Muscle of back (tissue), 13 donors: ENCODE data around the gene SRSF12. TPM values are rescaled to one million over a fixed set of nuclear protein-coding genes. Genes with fewer than 3 reads are reported as not detected.

Experiments used
- DNase-seq, 3 donors: peaks; one replicate each; pipeline versions ENCODE4 v3.0.0 to v3.0.0-alpha.2; 2013
- long read RNA-seq, 9 donors: transcript quantifications; one replicate each; lab custom pipeline, GENCODE V29; 2026
- polyA plus RNA-seq, 10 donors: library from polyadenylated mRNA; unstranded; fragments of 120-200 nt; gene quantifications; one replicate each; pipeline ENCODE4 v1.2.1, GENCODE V29; 2013; ENCODE audit not compliant: insufficient read length in 10 of 10

Gene SRSF12
- polyA plus RNA-seq, result 1 to 10 TPM; 2.9 to 5.3 (median 3.7) TPM
- long read RNA-seq, donor 1, partial matches to known transcripts, result 12 of 12 reads
- long read RNA-seq, donor 1, other reads (novel, unspliced or antisense), result 0 of 12 reads
- long read RNA-seq, donor 2, result 0 reads
- long read RNA-seq, donor 3, result 0 reads
- long read RNA-seq, donor 4, partial matches to known transcripts, result 0 of 6 reads
- long read RNA-seq, donor 4, other reads (novel, unspliced or antisense), result 6 of 6 reads
- long read RNA-seq, donor 5, result 0 reads
- long read RNA-seq, donor 6, result 0 reads
- long read RNA-seq, donor 7, result 0 reads
- long read RNA-seq, donor 8, result 0 reads
- long read RNA-seq, donor 9, result 0 reads

DNA sequence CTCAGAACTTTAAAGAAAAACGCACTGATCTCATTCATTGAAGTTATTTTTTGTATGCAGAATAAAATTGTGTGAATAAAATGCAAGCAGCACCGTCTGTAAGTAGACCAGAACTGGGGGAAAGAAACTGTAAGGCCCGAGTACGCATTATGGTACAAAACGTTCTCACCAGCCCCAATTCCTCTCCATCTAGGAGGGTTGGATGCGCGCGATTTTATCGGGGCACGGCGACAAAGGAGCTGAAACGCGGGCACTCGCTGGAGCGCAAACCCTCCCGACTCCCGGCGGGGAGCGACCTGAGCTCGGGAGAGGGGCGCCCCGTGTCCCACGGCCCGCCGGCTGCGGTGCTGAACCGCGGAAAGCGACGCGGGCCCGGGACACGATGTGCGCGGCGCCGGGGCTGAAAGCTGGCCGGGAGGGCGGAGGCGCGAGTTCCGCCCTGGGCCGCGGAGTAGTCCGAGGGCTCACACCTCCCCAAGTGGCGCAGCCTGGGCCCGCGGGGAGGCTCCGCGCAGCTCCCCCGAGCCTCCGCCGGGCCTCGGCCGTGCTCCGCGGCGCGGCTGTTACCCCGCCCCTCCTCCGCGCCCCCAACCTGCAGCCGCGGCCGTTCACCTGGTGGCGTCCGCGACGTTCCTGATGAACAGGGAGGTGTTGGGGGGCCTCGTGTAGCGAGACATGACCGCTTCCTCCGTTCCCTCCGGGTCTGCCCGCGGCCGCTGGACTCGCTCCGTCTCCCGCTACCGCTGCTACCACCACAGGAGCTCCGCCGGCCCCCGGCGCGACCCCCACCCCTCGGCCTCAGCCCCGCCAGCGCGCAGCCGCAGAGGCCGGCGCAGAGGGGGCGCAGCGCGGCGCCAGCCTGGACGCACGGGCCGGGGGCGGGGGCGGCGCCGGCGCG, at the start of gene SRSF12:
Gene SRSF12, minus strand, starts transcription at position 861 of the 898 bp plus-strand sequence. Its CDS starts 184 bp downstream, at position 677.
- peak; percentile 18 to 81 (median 48) for DNase-seq

GRCh38 chr6:89162047-89162371, 44.1 kb upstream of the SRSF12 start:
- peak in 2 of 3 donors; percentile 44 to 49 for DNase-seq

- DNase-seq, result peak in 2 of 3 donors; percentile 28 to 51
Observed at GRCh38 chr6:89161326-89162046, 43.6 kb upstream of the SRSF12 start.

DNA sequence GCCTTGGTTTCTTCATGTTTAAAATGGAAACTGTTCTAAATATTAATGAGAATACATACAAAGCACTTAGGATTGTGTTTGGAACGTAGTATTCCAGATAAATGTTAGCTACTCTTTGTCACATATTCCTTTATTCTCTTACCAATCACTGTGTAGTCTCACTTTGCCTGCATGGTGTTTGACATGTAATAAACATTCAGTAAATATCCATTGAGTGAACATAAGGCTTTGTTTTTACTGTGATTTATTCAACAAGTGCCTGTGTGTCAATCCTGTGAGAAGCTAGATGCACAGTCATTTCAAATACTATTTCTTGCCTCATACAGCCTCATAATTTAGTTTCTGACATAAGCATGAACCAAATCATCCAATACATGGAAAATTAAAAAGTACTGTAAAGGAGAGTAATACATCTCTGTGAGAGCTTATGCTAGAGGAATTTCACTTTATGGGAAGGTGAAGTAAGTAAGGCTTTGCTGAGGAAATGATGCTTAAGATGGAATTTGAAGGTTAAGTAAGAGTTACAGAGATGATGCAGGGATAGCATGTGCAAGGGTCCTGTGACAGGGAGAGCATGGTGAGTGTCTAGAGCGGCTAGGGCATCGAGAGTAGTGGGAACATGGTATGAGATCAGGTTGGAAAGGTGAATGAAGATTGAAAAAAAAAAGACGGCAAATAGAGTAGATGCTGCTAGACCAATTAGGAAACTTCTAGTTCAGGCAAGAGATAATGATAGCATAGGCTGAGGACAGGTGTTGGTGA, 42.6 kb upstream of the SRSF12 start:
- no peak for DNase-seq

GRCh38 chr6:89154131-89154530, 36.3 kb upstream of the SRSF12 start:
- no peak for DNase-seq

DNA sequence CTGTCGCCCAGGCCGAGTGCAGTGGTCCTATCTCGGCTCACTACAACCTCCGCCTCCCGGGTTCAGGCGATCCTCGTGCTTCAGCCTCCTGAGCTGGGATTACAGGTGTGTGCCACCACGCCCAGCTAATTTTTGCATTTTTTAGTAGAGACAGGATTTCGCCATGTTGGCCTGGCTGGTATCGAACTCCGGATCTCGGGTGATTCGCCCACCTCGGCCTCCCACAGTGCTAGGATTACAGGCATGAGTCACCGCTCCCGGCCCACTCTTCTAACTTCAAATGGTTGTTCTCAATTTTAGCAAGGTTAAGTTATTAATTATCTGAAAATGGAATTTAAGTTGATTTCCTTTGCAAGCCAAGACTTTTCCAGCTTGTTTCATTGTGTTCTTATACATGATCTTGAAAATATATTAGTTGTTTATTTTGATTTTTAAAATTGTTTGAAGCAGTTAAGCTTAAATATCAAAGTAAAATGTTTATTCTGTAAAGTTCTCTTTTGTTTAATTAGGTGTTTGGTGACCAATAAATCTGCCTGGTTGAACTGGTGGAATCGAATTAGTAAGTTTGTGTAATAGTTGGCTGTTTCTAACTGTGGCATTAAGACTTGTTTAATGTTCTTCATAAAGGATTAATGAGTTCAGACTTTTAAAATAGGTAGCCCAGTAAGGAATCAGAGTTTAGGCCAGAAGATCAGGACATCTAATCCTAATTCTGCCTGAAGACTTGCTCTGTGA, 30.3 kb upstream of the SRSF12 start:
- DNase-seq, result no peak

- peak; percentile 49 to 80 (median 52) for DNase-seq
Observed at GRCh38 chr6:89146718-89147700, 29.1 kb upstream of the SRSF12 start.

DNA sequence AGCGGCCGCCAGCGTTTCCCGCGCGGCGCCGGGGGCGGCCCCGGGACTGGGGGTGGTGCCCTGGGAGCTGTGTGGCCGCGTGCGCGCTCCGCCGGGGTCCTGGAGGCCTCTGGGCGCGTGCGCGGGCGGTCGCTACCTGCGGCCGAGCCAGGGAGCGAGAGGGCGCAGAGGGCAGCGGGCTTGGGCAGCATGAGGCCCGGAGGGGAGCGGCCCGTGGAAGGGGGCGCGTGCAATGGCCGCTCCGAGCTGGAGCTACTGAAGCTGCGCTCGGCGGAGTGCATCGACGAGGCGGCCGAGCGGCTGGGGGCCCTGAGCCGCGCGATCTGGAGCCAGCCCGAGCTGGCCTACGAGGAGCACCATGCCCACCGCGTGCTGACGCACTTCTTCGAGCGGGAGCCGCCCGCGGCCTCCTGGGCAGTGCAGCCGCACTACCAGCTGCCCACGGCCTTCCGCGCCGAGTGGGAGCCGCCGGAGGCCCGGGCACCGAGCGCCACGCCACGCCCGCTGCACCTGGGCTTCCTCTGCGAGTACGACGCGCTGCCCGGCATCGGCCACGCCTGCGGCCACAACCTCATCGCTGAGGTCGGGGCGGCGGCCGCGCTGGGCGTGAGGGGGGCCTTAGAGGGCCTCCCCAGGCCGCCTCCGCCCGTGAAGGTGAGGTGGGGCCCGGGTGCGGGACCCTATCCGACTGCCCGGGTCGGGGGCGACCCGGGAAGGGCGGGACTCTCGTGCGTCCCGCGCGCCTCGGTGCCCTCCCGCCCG, 28.3 kb upstream of the SRSF12 start, which contains the start of gene PM20D2:
Gene PM20D2, plus strand, starts transcription at position 100 of the 762 bp plus-strand sequence. Its CDS starts 90 bp downstream, at position 190.
- DNase-seq, result peak; percentile 61 to 90 (median 72)

GRCh38 chr6:89145091-89145955, 27.5 kb upstream of the SRSF12 start:
- peak in 2 of 3 donors; percentile 35 to 49 for DNase-seq

GRCh38 chr6:89144354-89144906, 26.6 kb upstream of the SRSF12 start:
- peak in 1 of 3 donors; percentile 12 for DNase-seq

- DNase-seq, result no peak
Observed at GRCh38 chr6:89140347-89141156, 22.7 kb upstream of the SRSF12 start.

- DNase-seq, result no peak
Observed at GRCh38 chr6:89139509-89140346, 21.9 kb upstream of the SRSF12 start.

DNA sequence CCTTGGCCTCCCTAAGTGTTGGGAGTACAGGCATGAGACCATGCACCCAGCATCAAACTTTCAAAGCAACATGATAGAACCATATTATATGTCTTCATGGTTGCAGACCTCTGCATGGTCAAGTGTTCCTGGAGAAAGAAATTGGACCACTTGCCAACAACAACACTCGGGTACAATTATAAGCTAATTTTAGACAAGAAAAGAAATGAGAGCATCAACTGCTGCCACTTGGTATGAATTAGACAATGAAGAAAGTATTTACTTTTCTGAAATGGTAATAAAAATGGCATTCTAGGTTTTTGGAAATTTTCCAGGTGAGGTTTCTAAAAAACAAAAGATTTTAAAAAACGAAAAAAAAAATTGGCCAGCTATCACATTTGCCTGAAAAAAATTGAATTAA, 20.3 kb upstream of the SRSF12 start:
- DNase-seq, result no peak

GRCh38 chr6:89134723-89135122, 16.9 kb upstream of the SRSF12 start:
- DNase-seq, result no peak

- DNase-seq, result no peak
Observed at GRCh38 chr6:89133981-89134380, 16.1 kb upstream of the SRSF12 start.
